MG63 (cell line): ENCODE results near the gene FHIT. TPM values are rescaled to one million over a fixed set of nuclear protein-coding genes. Genes with fewer than 3 reads are reported as not detected.
"Not testable (repeated sequence)": the region's sequence is repeated elsewhere in the genome, so short reads cannot be mapped to it uniquely, and the experiment has no call there.

Experiments
- DNase-seq: peaks from one replicate; pipeline ENCODE4 v3.0.0-alpha.2; 2020
- H3K27me3 ChIP-seq: fragments of 250-450 bp; sonication (Bioruptor Pico); 2 replicates; pipeline ENCODE4 v1.5.1; 2020; ENCODE audit warnings: mild to moderate bottlenecking, moderate library complexity
- H3K36me3 ChIP-seq: fragments of 250-450 bp; sonication (Bioruptor Pico); 2 replicates; pipeline ENCODE4 v1.5.1; 2020; ENCODE audit warnings: mild to moderate bottlenecking, moderate library complexity
- H3K4me3 ChIP-seq: fragments of 250-450 bp; sonication (Bioruptor Pico); 2 replicates; pipeline ENCODE4 v1.5.1; 2020; ENCODE audit warnings: mild to moderate bottlenecking, moderate library complexity
- H3K9me3 ChIP-seq: fragments of 250-450 bp; sonication (Bioruptor Pico); 2 replicates; pipeline ENCODE4 v1.5.1; 2020; ENCODE audit warnings: mild to moderate bottlenecking, moderate library complexity
- total RNA-seq: library from RNA; depleted of rRNA; stranded (reverse); fragments of >200 nt; shearing (Covaris generic); gene quantifications from 2 replicates; pipeline ENCODE4 v1.2.3, GENCODE V29; 2014; ENCODE audit warnings: low replicate concordance

Gene FHIT
- total RNA-seq, 1 experiment from 2014 or later: 1.7 TPM

GRCh38 chr3:61065451-61066011 is 185.7 kb downstream of the FHIT start:
- Histone ChIP-seq H3K9me3 (no peaks in the 10 kb centered on the region), H3K36me3 (no peaks in the 10 kb centered on the region), H3K4me3 (no peak overlapping the region), H3K27me3 (no peaks in the 10 kb centered on the region)
- no peak for DNase-seq

GRCh38 chr3:61061092-61061723 is 190.0 kb downstream of the FHIT start:
- H3K27me3 ChIP-seq: no peaks in the 10 kb centered on the region
- no peaks in the 10 kb centered on the region for H3K9me3 ChIP-seq
- no peaks in the 10 kb centered on the region for H3K36me3 ChIP-seq
- no peak for DNase-seq
- H3K4me3 ChIP-seq: no peak overlapping the region

GRCh38 chr3:61060411-61060861 is 190.8 kb downstream of the FHIT start:
- DNase-seq: no peak
- Histone ChIP-seq H3K4me3 (no peak overlapping the region), H3K36me3 (no peaks in the 10 kb centered on the region)

GRCh38 chr3:61058836-61059235 is 192.4 kb downstream of the FHIT start:
- no peaks in the 10 kb centered on the region for H3K9me3 ChIP-seq
- no peak overlapping the region for H3K4me3 ChIP-seq
- no peaks in the 10 kb centered on the region for H3K36me3 ChIP-seq
- no peaks in the 10 kb centered on the region for H3K27me3 ChIP-seq
- no peak for DNase-seq

More at GRCh38 chr3:61060411-61060861, 190.8 kb downstream of the FHIT start:
- Histone ChIP-seq H3K27me3 (no peaks in the 10 kb centered on the region), H3K9me3 (no peaks in the 10 kb centered on the region)

- Histone ChIP-seq H3K4me3 (no peak overlapping the region), H3K9me3 (no peaks in the 10 kb centered on the region), H3K27me3 (no peaks in the 10 kb centered on the region), H3K36me3 (no peaks in the 10 kb centered on the region)
- DNase-seq: no peak
Measured at GRCh38 chr3:61057464-61057863, 193.8 kb downstream of the FHIT start.

GRCh38 chr3:61055447-61055846 is 195.8 kb downstream of the FHIT start:
- no peak overlapping the region for H3K4me3 ChIP-seq
- H3K9me3 ChIP-seq: no peaks in the 10 kb centered on the region
- no peak for DNase-seq
- no peaks in the 10 kb centered on the region for H3K27me3 ChIP-seq
- H3K36me3 ChIP-seq: no peaks in the 10 kb centered on the region

- Histone ChIP-seq H3K27me3 (no peaks in the 10 kb centered on the region), H3K9me3 (no peaks in the 10 kb centered on the region), H3K36me3 (no peaks in the 10 kb centered on the region), H3K4me3 (no peak overlapping the region)
- DNase-seq: no peak
Measured at GRCh38 chr3:61053781-61054496, 197.3 kb downstream of the FHIT start.

GRCh38 chr3:61052851-61053250 is 198.4 kb downstream of the FHIT start:
- Histone ChIP-seq H3K9me3 (no peaks in the 10 kb centered on the region), H3K36me3 (no peaks in the 10 kb centered on the region), H3K4me3 (no peak overlapping the region), H3K27me3 (no peaks in the 10 kb centered on the region)
- no peak for DNase-seq

- Histone ChIP-seq H3K4me3 (no peak overlapping the region), H3K27me3 (no peaks in the 10 kb centered on the region)
- DNase-seq: no peak
Measured at GRCh38 chr3:61051666-61052065, 199.6 kb downstream of the FHIT start.

GRCh38 chr3:61045169-61045568 is 206.1 kb downstream of the FHIT start:
- not testable (repeated sequence) for DNase-seq, H3K4me3 ChIP-seq, H3K27me3 ChIP-seq, H3K9me3 ChIP-seq, H3K36me3 ChIP-seq

More at GRCh38 chr3:61051666-61052065, 199.6 kb downstream of the FHIT start:
- Histone ChIP-seq H3K36me3 (no peaks in the 10 kb centered on the region), H3K9me3 (no peaks in the 10 kb centered on the region)

GRCh38 chr3:61043156-61043555 is 208.1 kb downstream of the FHIT start:
- Histone ChIP-seq H3K36me3 (no peaks in the 10 kb centered on the region), H3K27me3 (no peaks in the 10 kb centered on the region), H3K4me3 (no peak overlapping the region), H3K9me3 (no peaks in the 10 kb centered on the region)
- no peak for DNase-seq

GRCh38 chr3:61040618-61041017 is 210.6 kb downstream of the FHIT start:
- no peak for DNase-seq
- no peak overlapping the region for H3K4me3 ChIP-seq
- no peaks in the 10 kb centered on the region for H3K27me3 ChIP-seq
- no peaks in the 10 kb centered on the region for H3K9me3 ChIP-seq
- H3K36me3 ChIP-seq: no peaks in the 10 kb centered on the region

GRCh38 chr3:61035573-61035972 is 215.7 kb downstream of the FHIT start:
- H3K9me3 ChIP-seq: no peaks in the 10 kb centered on the region
- H3K27me3 ChIP-seq: no peaks in the 10 kb centered on the region
- no peak for DNase-seq
- no peak overlapping the region for H3K4me3 ChIP-seq
- H3K36me3 ChIP-seq: no peaks in the 10 kb centered on the region

- Histone ChIP-seq H3K9me3 (no peaks in the 10 kb centered on the region), H3K36me3 (no peaks in the 10 kb centered on the region), H3K27me3 (no peaks in the 10 kb centered on the region), H3K4me3 (no peak overlapping the region)
- DNase-seq: no peak
Measured at GRCh38 chr3:61032991-61033390, 218.3 kb downstream of the FHIT start.

GRCh38 chr3:61031503-61031902 is 219.7 kb downstream of the FHIT start:
- Histone ChIP-seq H3K27me3 (no peaks in the 10 kb centered on the region), H3K9me3 (no peaks in the 10 kb centered on the region), H3K36me3 (no peaks in the 10 kb centered on the region), H3K4me3 (no peak overlapping the region)
- DNase-seq: no peak

GRCh38 chr3:61030469-61031035 is 220.7 kb downstream of the FHIT start:
- no peaks in the 10 kb centered on the region for H3K36me3 ChIP-seq
- no peak for DNase-seq

GRCh38 chr3:61029194-61029593 is 222.1 kb downstream of the FHIT start:
- Histone ChIP-seq H3K27me3 (no peaks in the 10 kb centered on the region), H3K36me3 (no peaks in the 10 kb centered on the region), H3K9me3 (no peaks in the 10 kb centered on the region), H3K4me3 (no peak overlapping the region)
- DNase-seq: no peak

More at GRCh38 chr3:61030469-61031035, 220.7 kb downstream of the FHIT start:
- H3K4me3 ChIP-seq: no peak overlapping the region
- H3K9me3 ChIP-seq: no peaks in the 10 kb centered on the region
- no peaks in the 10 kb centered on the region for H3K27me3 ChIP-seq
